HEK293 (cell line): ENCODE data around the gene CYTH3.

Experiments
- ZNF350 ChIP-seq: fragments of 450-650 bp; formaldehyde crosslinking; IDR thresholded peaks from 2 replicates; pipeline ENCODE4 v1.5.0; 2017; ENCODE audit warnings: missing biosample characterization, mild to moderate bottlenecking, missing genetic modification characterization
- TF ChIP-seq, protein P1 (sequence below): fragments of 450-650 bp; formaldehyde crosslinking; IDR thresholded peaks from 2 replicates; pipeline ENCODE4 v1.5.0; 2017; ENCODE audit warnings: missing biosample characterization, missing genetic modification characterization, borderline replicate concordance

- no peak for TF ChIP-seq ZNF350 (tag by site-specific recombination)
- TF ChIP-seq, protein P1, sequence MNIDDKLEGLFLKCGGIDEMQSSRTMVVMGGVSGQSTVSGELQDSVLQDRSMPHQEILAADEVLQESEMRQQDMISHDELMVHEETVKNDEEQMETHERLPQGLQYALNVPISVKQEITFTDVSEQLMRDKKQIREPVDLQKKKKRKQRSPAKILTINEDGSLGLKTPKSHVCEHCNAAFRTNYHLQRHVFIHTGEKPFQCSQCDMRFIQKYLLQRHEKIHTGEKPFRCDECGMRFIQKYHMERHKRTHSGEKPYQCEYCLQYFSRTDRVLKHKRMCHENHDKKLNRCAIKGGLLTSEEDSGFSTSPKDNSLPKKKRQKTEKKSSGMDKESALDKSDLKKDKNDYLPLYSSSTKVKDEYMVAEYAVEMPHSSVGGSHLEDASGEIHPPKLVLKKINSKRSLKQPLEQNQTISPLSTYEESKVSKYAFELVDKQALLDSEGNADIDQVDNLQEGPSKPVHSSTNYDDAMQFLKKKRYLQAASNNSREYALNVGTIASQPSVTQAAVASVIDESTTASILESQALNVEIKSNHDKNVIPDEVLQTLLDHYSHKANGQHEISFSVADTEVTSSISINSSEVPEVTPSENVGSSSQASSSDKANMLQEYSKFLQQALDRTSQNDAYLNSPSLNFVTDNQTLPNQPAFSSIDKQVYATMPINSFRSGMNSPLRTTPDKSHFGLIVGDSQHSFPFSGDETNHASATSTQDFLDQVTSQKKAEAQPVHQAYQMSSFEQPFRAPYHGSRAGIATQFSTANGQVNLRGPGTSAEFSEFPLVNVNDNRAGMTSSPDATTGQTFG (tag by site-specific recombination) = no peak
These were observed 43.3 kb upstream of the CYTH3 start for GRCh38 chr7:6315746-6316145.
